Activated T-cell treated with anti-CD3 and anti-CD28 coated beads, Interleukin-2, amount 50 U/mL, for 4 hours (primary cell): Measurements from ENCODE around the gene GOLT1A. TPM values are rescaled to one million over a fixed set of nuclear protein-coding genes. Genes with fewer than 3 reads are reported as not detected.

Experiments
- ATAC-seq, 2 donors: fragments of 200-7000 bp; cut with Tn5 transposase; one replicate each; pipeline ENCODE4 v1.10.0; 2021
- DNase-seq: peaks from one replicate; pipeline ENCODE4 v3.0.0-alpha.2; 2020
- H3K27me3 Mint-ChIP-seq: one replicate; pipeline ENCODE4 v1.8.0; 2021; ENCODE audit warnings: low read depth, mixed read lengths
- H3K36me3 Mint-ChIP-seq: one replicate; pipeline ENCODE4 v1.8.0; 2022; ENCODE audit warnings: mixed read lengths; ENCODE audit not compliant: insufficient read depth
- H3K4me1 Mint-ChIP-seq: one replicate; pipeline ENCODE4 v1.8.0; 2021; ENCODE audit warnings: low read depth, mixed read lengths
- H3K4me3 Mint-ChIP-seq: one replicate; pipeline ENCODE4 v1.8.0; 2021; ENCODE audit warnings: mild to moderate bottlenecking, moderate library complexity, mixed read lengths
- H3K9me3 Mint-ChIP-seq: one replicate; pipeline ENCODE4 v1.8.0; 2021; ENCODE audit warnings: mixed read lengths
- total RNA-seq, 3 donors: library from RNA; stranded (reverse); gene quantifications; one replicate each; pipeline ENCODE4 v1.2.1, GENCODE V29; 2021

GOLT1A gene
- total RNA-seq, 3 donors from 2014 or later = not detected

DNA sequence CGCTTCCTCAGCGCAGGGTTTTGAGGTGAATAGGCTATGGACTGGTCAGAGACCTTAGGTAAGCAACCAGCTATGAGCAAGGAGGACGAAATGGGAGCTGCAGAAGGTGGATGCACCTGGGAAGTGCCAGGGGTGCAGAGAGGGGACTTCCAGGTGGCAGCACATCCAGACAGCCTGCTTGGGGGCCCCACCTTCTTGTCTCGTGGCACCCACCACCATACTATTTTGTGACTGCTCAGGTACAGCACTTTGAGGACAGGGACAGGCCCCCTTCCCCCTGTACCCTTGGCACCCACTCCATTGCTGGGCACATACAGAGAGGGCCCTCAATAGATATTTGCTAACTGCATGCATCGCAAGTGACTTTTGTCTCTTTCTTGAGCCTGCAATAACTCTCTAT lies 16.7 kb downstream of the GOLT1A start:
- Mint-ChIP-seq H3K27me3 (peaks cover 14% of the 10 kb centered on the region), H3K36me3 (no peaks in the 10 kb centered on the region)

DNA sequence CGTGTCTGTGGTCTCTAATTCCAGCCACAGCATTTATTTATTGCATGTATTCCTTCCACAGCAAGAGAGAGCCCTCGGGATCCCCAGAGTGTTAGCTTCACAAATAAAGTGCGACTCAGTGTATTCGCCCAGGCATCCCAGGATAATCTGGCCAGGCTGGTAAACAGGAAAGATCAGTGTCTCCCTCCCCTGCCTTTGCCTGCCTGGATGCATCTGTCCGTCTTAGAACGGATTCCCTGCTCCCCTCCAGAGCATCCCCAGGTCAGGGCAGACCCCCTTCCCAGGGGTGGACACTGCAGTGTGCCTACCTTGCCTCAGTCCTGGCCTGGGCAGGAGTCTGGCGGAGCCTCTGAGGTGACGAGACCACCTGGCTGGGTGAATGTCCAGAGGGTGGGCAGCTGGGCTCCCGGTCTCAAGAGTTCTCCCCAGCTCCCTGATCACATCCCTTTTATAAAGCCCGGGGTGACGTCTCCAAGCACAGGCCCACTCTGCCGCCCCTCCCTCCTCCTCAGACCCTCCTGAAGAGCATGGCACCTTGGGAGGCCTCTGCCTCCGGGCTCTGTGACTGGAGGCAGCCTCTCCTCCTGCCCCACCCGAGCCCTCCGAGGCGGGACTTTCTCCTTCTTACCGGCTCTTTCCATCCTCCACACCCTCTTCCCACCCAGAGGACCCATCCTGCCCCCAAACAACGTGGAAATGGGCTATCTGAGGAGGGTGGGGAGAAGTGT lies 17.6 kb downstream of the GOLT1A start, which contains the start of gene KISS1:
Gene KISS1 (minus strand): TSS at position 424 of the 728 bp plus-strand sequence. CDS start 3,615 bp downstream, outside the sequence.
- DNase-seq = no peak
- Mint-ChIP-seq H3K4me1 (peaks cover 3% of the 10 kb centered on the region), H3K36me3 (no peaks in the 10 kb centered on the region), H3K27me3 (peaks cover 18% of the 10 kb centered on the region), H3K4me3 (no peak within 1 kb of the TSS), H3K9me3 (no peaks in the 10 kb centered on the region)
- no peak for ATAC-seq

More for the DNA sequence above, 16.7 kb downstream of the GOLT1A start:
- no peaks in the 10 kb centered on the region for H3K9me3 Mint-ChIP-seq
- DNase-seq (no peak), ATAC-seq (no peak)
- H3K4me1 Mint-ChIP-seq = peaks cover 3% of the 10 kb centered on the region
- H3K4me3 Mint-ChIP-seq = no peak overlapping the region

DNA sequence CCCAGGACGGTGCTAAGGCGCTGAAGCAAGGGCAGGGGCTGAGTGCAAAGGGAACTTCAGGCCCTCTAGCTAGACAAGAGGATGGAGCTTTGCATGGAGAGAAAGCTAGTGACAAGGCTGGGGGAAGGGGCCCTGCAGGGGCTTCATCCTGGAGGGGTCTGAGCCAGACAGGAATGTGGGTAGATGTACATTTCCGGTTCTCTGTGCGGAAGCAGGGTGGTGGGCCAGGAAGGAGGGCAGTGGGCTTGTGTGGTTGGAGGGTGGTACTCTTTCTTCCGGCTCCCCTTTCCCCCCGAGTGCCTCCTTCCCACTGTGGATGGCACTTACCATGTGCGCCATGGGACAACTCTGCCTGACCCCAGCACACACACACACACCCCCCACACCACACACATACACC lies 19.0 kb downstream of the GOLT1A start:
- no peaks in the 10 kb centered on the region for H3K9me3 Mint-ChIP-seq
- H3K27me3 Mint-ChIP-seq = peaks cover 27% of the 10 kb centered on the region
- ATAC-seq = no peak
- no peaks in the 10 kb centered on the region for H3K36me3 Mint-ChIP-seq
- peaks cover 6% of the 10 kb centered on the region for H3K4me1 Mint-ChIP-seq
- no peak for DNase-seq
- no peak overlapping the region for H3K4me3 Mint-ChIP-seq

DNA sequence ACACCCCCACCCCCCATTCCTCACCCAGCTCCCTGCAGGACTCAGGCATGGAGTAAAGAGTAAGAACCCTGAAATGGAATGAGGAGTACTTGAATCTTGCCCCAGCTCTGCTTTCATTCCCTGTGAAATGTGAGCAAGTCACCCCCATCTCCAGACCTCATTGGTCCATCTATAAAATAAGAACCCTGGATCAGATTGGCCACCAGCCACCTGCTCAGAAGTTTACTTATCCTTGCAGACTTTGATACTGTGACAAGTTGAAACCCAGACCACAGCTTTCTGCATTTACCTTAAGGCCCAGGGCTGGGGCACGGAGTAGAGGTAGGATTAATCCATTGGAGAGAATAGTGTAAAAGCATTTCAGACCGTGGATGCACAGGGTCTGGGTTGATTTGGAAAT lies 19.7 kb downstream of the GOLT1A start:
- no peaks in the 10 kb centered on the region for H3K9me3 Mint-ChIP-seq
- H3K4me3 Mint-ChIP-seq = no peak overlapping the region
- peaks cover 8% of the 10 kb centered on the region for H3K4me1 Mint-ChIP-seq
- ATAC-seq (no peak), DNase-seq (no peak)
- no peaks in the 10 kb centered on the region for H3K36me3 Mint-ChIP-seq
- H3K27me3 Mint-ChIP-seq = peaks cover 34% of the 10 kb centered on the region

DNA sequence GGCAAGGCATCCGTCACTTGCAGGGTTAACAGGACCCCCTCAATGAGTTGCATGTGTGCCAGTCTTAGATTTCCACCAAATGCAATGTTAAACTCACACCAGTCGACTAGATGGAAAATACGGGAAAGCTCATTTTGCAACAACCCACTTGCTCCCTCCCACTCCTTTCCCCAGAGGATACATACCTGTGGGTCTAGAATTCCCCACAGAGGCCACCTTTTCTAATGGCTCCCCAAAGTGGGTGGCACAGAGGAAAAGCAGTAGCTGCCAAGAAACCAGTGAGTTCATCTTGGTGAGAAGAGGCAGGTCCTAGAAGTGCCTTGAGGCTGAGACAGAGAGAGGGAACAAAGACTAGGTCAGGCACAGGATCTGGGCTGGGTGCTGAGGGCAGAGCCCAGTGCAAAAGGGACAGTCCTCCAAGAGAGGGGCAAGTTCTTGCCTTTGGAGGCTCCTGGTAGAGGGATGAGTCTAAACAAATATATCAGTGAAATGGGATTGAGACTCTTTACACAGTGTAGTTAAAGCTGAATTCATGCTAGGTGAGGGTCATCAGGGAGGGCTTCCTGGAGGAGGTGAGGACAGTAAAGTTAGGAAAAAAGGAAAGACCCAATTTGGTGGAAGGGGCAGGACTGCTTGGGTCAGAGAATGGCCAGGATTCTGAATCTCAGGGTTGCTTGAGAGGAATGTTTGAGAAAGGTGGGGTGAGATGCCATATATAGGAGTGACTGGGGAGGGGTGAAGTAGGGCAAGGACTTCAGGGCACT lies 21.0 kb downstream of the GOLT1A start:
- Mint-ChIP-seq H3K36me3 (no peaks in the 10 kb centered on the region), H3K4me1 (peaks cover 8% of the 10 kb centered on the region), H3K27me3 (peaks cover 47% of the 10 kb centered on the region), H3K4me3 (no peak overlapping the region), H3K9me3 (no peaks in the 10 kb centered on the region)
- ATAC-seq (no peak), DNase-seq (no peak)

DNA sequence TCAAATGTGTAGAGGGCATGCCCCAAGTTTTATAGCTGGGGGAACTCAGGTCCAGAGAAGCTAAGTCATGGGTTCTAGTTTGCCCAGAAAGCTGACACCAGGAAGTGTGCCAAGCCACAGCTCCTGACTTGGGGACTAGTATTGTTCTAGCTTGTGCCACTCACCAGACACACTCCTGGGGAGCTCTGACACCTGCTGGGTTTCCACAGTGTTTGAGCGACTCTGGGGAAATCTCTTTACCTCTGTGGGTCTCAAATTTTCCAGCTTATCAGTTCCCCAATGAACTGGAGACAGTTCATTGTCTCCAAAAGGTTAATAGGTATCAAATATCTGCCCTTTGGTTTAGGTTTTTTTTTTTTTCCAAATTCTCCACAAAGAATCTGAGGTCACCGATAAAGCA lies 21.7 kb downstream of the GOLT1A start:
- ATAC-seq (no peak), DNase-seq (no peak)
- no peak overlapping the region for H3K4me3 Mint-ChIP-seq
- H3K27me3 Mint-ChIP-seq = peaks cover 55% of the 10 kb centered on the region
- H3K4me1 Mint-ChIP-seq = peaks cover 8% of the 10 kb centered on the region
- no peaks in the 10 kb centered on the region for H3K9me3 Mint-ChIP-seq
- H3K36me3 Mint-ChIP-seq = no peaks in the 10 kb centered on the region

DNA sequence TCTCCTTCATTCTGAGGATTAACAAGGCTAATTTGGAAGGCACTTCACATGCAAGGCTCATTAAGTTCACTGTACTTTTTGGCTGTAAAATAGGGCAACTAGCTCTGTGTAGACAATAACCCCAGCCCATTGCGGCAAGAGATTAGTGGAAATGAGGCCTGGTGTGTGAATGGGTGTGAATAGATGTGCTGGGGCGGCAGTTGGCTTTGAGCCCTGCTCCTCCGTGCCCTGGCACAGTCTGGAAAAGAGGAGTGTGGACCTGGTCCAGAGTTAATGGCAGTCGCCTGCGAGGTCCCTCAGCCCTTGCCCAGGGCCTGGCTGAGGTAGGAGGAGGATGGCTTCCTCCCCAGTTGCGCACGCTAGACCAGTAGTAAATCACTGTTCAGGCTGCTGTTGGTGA lies 22.3 kb downstream of the GOLT1A start:
- no peaks in the 10 kb centered on the region for H3K36me3 Mint-ChIP-seq
- no peak overlapping the region for H3K4me3 Mint-ChIP-seq
- no peaks in the 10 kb centered on the region for H3K9me3 Mint-ChIP-seq
- ATAC-seq (no peak), DNase-seq (no peak)
- peaks cover 8% of the 10 kb centered on the region for H3K4me1 Mint-ChIP-seq
- H3K27me3 Mint-ChIP-seq = peaks cover 61% of the 10 kb centered on the region

DNA sequence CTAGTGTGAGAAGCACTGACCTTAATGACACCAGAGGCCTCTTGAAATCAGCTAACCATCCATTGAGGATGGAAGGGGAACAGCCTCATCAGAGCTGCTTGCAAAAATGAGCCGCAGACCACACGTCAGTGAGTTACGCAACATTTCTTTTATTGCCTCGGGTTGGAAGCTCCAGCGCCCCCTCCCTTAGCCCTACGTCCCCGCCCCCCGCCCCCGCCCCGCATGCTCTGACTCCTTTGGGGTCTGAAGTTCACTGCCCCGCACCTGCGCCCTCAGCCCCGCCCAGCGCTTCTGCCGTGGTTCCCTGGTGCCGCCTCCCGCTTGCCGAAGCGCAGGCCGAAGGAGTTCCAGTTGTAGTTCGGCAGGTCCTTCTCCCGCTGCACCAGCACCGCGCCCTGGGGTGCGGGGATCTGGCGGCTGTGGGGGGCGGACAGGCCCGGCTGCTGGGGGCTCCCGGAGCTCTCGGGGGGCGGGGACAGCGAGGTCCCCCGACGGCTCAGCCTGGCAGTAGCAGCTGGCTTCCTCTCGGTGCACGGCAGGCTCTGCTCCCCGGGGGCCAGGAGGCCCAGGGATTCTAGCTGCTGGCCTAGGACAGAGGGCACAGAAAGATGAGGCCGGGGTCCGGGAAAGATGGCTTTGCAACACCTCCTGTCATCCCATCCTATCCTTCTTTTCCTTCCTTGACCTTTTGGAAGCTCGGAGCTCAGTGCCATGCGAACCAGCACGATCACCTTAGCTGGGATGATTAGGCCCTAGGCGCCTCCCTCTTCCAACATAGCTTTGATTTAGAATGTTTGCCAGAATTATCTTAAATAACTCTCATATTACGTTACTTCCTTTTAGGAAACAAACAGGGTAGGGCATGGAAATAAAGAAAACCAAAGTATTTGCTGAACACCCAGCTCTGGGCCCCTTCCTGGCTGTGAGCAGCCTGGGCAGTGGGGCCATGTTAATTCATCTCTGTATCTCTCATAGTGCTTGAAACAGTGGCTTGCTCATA lies 23.3 kb downstream of the GOLT1A start:
- H3K27me3 Mint-ChIP-seq = peaks cover 64% of the 10 kb centered on the region
- H3K9me3 Mint-ChIP-seq = no peaks in the 10 kb centered on the region
- ATAC-seq (peak; percentile 57 to 62), DNase-seq (peak; percentile 16)
- H3K36me3 Mint-ChIP-seq = no peaks in the 10 kb centered on the region
- peaks cover 8% of the 10 kb centered on the region for H3K4me1 Mint-ChIP-seq
- H3K4me3 Mint-ChIP-seq = no peak overlapping the region

DNA sequence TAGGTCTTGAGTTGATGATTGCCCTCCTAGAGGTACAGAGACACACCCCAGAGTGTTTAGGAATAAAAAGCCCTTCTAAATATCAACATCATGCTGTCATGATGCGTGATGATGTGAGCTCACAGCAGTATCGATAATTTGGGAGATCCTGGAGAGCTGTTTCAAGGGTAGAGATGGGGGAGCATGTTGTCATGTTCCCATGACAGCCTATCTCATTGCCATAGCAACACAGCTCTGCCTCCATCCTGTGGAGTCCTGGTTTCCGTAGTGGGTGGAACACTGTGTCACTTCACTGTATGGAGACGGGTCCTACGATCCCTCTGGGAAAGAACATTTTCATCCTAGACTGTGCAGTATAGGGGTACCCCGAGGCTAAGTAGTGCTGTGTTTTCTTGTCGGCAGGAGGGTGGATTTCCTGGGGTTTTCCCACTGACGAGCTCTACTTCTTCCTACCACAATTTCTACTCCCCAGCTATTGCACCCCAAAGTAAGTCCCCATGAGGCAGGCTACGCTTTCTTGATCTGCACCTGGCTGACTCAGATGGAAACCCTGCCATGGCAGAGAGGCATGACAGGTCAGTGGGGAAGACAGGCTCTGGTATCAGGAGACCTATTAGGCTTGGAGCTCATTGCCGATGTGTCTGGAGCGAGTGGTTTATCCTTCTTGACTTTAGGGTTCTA lies 24.7 kb downstream of the GOLT1A start:
- peak in 1 of 2 donors; percentile 46 for ATAC-seq
- Mint-ChIP-seq H3K4me1 (peaks cover 5% of the 10 kb centered on the region), H3K9me3 (no peaks in the 10 kb centered on the region), H3K4me3 (no peak overlapping the region), H3K36me3 (no peaks in the 10 kb centered on the region), H3K27me3 (peaks cover 66% of the 10 kb centered on the region)
- DNase-seq = no peak

DNA sequence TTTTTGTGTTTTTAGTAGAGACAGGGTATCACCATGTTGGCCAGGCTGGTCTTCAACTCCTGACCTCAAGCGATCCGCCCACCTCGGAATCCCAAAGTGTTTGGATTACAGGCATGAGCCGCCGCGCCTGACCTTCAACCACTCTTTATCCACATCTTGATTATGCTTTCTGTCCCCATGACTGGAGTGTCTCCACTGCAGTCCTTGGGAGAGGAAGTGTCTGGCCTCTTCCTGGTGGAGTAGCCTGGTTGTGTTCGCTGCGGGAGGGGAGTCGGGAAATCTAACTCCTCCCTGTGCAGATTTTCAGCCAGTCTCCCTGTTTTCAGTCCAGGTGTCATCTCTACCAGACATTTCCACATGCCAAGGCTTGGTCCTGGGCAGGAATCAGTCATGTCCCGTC lies 27.2 kb downstream of the GOLT1A start:
- ATAC-seq (no peak), DNase-seq (no peak)
- Mint-ChIP-seq H3K9me3 (no peaks in the 10 kb centered on the region), H3K36me3 (no peaks in the 10 kb centered on the region), H3K4me3 (no peak overlapping the region), H3K4me1 (peaks cover 5% of the 10 kb centered on the region), H3K27me3 (peaks cover 57% of the 10 kb centered on the region)

DNA sequence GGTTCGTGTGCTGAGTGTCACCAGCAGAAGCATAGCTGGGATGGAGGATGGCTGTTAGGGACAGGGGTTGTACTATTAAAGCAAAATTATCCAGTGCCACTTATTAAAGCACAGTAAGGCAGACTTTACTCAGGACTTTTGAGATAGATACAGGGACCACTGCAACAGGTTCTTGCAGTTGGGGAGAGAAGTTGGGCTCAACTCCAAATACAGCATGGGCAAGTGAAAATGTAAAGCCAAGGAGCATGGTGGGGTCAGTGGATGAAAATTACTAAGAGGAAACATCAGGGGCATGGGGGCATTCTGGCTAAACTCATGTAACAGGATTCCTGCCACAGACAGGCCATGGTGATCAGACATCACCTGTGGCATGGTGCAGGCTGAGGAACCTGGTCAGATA lies 32.7 kb downstream of the GOLT1A start:
- Mint-ChIP-seq H3K9me3 (no peaks in the 10 kb centered on the region), H3K27me3 (peaks cover 7% of the 10 kb centered on the region), H3K4me3 (no peak overlapping the region), H3K4me1 (no peaks in the 10 kb centered on the region), H3K36me3 (no peaks in the 10 kb centered on the region)
- DNase-seq = no peak
- no peak for ATAC-seq

DNA sequence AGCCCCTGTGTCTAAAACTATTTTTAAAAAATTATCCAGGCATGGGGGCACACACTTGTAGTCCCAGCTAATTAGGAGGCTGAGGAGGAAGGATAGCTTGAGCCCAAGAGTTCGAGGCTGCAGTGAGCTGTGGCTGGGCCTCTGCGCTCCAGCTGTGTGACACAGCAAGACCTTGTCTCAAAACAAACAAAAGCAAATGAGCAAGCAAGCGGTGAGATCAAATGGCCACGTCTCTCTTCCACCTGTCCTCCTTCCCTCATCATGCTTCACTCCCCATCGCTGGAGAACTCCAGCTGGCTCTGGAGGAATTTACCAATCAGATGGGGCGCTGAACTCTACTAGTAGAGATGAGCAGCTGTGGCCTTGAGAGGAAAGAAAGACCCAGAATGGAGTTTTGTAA lies 33.7 kb downstream of the GOLT1A start:
- ATAC-seq (no peak), DNase-seq (no peak)
- no peaks in the 10 kb centered on the region for H3K36me3 Mint-ChIP-seq
- no peak overlapping the region for H3K4me3 Mint-ChIP-seq
- H3K9me3 Mint-ChIP-seq = no peaks in the 10 kb centered on the region
- peaks cover 7% of the 10 kb centered on the region for H3K27me3 Mint-ChIP-seq
- no peaks in the 10 kb centered on the region for H3K4me1 Mint-ChIP-seq

DNA sequence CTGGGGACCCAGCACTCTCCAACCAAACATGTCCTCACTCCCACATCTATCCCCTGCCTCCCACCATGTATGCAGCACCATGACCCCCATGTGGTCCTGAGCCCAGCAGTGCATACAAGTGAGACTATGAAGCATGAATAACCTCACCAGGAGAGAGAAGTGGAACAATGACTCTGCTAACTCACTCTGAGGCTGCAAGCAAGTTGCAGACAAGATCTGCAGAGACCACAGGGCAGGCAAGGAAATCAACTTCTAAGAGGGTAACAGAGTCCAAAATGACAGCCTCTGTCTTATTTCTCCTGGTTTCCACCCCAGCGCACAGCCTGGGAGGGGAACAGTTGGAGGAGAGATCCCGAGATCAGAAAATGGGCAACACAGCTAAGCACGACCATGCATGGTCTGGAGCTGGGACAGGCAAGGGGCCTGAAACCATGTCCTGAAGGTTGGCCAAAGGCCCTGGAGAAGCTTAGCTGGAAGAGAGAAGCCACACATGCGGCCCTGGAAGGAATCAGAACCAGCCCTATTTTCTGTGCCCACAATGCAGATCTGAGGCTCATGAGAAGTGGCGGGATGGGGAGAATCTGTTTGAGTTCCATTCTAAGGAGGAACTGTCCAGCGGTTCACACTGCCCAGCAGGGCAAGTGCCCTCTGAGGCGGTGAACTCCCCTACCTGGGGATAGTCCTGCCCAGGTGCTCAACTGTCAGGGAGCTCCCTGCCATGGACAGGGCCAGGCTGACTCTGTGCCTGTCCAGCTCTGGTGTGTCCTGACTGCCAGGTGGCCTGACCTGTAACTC lies 35.1 kb downstream of the GOLT1A start:
- peaks cover under 1% of the 10 kb centered on the region for H3K9me3 Mint-ChIP-seq
- H3K36me3 Mint-ChIP-seq = no peaks in the 10 kb centered on the region
- no peaks in the 10 kb centered on the region for H3K4me1 Mint-ChIP-seq
- DNase-seq = no peak
- ATAC-seq = no peak
- H3K4me3 Mint-ChIP-seq = no peak overlapping the region
- H3K27me3 Mint-ChIP-seq = peaks cover 6% of the 10 kb centered on the region
